Measurements from ENCODE around the gene CARD6.
A peak's percentile ranks its signal among the peaks of the same experiment; 100 is the strongest.
"Not testable (repeated sequence)": the region's sequence is repeated elsewhere in the genome, so short reads cannot be mapped to it uniquely, and the experiment has no call there.

The CARD6 gene, protein sequence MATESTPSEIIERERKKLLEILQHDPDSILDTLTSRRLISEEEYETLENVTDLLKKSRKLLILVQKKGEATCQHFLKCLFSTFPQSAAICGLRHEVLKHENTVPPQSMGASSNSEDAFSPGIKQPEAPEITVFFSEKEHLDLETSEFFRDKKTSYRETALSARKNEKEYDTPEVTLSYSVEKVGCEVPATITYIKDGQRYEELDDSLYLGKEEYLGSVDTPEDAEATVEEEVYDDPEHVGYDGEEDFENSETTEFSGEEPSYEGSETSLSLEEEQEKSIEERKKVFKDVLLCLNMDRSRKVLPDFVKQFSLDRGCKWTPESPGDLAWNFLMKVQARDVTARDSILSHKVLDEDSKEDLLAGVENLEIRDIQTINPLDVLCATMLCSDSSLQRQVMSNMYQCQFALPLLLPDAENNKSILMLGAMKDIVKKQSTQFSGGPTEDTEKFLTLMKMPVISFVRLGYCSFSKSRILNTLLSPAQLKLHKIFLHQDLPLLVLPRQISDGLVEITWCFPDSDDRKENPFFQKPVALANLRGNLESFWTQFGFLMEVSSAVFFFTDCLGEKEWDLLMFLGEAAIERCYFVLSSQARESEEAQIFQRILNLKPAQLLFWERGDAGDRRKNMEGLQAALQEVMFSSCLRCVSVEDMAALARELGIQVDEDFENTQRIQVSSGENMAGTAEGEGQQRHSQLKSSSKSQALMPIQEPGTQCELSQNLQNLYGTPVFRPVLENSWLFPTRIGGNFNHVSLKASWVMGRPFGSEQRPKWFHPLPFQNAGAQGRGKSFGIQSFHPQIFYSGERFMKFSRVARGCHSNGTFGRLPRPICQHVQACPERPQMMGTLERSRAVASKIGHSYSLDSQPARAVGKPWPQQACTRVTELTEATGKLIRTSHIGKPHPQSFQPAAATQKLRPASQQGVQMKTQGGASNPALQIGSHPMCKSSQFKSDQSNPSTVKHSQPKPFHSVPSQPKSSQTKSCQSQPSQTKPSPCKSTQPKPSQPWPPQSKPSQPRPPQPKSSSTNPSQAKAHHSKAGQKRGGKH

GRCh38 chr5:40841068-40841805 lies at the start of gene CARD6:
Gene CARD6, plus strand, starts transcription at chr5:40841367. Its CDS starts 16 bp downstream, at chr5:40841383.
- DNase-seq, result no peak

- DNase-seq, result no peak
These were observed 49.4 kb upstream of the CARD6 start for GRCh38 chr5:40791715-40792139.

GRCh38 chr5:40792691-40793090 lies 48.5 kb upstream of the CARD6 start:
- DNase-seq, result not testable (repeated sequence)

- not testable (repeated sequence) for DNase-seq
These were observed 46.8 kb upstream of the CARD6 start for GRCh38 chr5:40794340-40794739.

- DNase-seq, result not testable (repeated sequence)
These were observed 46.3 kb upstream of the CARD6 start for GRCh38 chr5:40794877-40795276.

DNA sequence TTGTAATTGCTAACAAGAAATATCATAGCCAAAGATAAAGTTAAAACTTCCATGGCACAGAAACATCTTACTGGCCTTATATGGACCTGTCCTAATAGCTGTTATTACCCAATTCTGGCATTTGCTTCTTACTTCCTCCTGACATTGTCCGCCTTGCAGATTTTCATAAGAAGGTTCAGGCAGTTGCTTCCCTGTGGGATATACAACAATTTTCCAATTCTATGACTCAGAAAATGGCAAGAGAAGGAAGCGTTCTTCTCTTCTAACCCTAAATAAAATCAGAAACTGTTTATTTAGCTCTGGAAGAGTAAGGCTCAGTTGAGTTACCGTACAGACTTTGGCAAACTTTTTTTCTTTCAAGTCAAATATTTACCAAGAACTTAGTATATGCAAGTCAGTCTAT lies 44.7 kb upstream of the CARD6 start:
- DNase-seq, result no peak

GRCh38 chr5:40797273-40798011 lies 43.7 kb upstream of the CARD6 start:
- peak; percentile 79 to 84 for DNase-seq

- DNase-seq, result peak; percentile 84 to 86
These were observed 43.0 kb upstream of the CARD6 start, which contains the start of gene PRKAA1 for GRCh38 chr5:40798012-40798800. Gene PRKAA1, minus strand, starts transcription at chr5:40798374. Its CDS starts 185 bp downstream, at chr5:40798189.

DNA sequence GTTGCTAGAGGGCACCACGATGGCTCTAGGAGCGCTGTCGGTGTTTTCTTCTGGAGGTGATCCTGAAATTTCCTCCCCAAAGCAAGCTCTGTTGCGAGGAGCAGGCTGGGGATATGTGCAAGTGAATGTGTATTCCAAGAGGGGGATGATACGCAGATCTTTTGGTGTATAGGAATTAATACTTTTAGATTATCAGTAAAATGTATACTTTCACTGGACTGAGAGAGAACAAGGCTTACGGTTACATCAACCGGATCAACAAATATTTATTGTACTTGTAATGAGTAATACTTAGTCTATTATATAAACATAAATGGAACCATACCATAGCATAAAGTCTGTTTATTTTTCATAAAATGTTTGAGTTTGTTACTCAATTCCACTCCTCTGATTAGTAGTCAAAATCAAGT lies 42.4 kb upstream of the CARD6 start:
- DNase-seq, result no peak

- no peak for DNase-seq
These were observed 41.9 kb upstream of the CARD6 start for GRCh38 chr5:40799258-40799657.

- no peak for DNase-seq
These were observed 39.2 kb upstream of the CARD6 start for GRCh38 chr5:40801771-40802562.

GRCh38 chr5:40812125-40812524 lies 29.0 kb upstream of the CARD6 start:
- no peak for DNase-seq

DNA sequence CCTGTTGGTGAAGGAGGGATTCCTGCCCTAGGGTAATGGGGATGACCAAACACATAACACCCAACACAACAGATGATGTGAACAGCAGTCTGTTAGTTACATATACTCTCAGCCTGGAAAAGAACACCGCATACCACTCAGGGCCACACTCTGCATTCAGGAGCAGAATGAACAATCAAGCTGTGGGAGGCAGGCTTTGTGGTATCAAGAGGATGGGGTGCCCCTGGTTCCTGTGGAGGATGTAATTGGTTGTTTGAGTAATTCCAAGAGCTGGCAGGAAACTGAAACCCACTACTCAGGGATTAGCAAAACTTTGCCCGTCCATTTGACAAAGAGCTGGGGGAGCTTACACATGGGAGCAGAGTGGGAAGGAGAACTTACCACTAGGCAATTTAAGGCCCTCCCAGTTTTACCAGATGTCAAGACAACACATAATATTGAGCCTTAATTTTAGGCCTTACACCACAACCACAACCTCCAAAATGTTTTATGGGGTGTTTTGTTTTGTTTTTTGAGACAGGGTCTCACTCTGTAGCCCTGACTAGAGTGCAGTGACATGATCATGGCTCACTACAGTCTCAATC lies 27.4 kb upstream of the CARD6 start:
- DNase-seq, result peak; percentile 50 to 69

DNA sequence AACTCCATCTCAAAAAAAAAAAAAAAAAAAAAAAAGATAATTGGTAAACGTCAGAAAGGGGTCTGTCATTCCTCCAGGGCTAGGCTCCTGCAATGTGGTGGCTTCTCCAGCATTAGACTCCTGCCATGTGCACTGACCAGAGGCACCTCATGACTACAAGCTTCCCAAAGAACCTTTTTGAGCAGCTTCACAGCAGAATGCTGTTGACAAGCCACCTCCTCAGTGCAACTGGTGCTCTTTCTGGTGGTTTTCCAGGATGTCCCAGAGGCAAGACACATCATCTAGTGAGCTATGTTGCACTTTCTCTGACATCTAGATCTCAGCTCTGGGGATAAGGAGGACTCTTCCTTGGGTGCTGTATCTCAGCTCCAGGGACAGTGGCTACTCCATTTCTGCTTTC lies 17.7 kb upstream of the CARD6 start:
- DNase-seq, result no peak

DNA sequence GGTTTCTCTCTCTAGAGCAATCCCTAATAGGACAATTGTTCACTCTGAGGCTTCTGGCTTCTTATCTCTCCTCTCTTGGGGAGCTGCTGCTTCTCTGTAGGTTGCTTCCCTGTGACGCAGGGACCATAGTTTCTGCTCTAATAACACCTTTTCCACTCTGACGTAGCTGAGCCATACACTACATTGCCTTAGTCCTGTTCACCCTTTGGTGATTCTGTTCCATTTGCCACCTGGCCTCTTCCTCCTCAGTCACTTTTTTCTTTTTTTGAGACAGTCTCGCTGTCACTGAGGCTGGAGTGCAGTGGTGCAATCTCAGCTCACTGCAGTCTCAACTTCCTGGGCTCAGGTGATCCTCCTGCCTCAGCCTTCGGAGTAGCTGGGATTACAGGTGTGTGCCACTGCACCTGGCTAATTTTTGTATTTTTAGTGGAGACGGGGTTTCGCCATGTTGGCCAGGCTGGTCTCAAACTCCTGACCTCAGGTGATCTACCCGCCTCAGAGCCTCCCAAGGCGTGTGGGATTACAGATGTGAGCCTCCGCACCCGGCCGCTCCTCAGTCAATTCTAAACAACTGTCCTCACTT lies 15.6 kb upstream of the CARD6 start:
- DNase-seq, result not testable (repeated sequence)

DNA sequence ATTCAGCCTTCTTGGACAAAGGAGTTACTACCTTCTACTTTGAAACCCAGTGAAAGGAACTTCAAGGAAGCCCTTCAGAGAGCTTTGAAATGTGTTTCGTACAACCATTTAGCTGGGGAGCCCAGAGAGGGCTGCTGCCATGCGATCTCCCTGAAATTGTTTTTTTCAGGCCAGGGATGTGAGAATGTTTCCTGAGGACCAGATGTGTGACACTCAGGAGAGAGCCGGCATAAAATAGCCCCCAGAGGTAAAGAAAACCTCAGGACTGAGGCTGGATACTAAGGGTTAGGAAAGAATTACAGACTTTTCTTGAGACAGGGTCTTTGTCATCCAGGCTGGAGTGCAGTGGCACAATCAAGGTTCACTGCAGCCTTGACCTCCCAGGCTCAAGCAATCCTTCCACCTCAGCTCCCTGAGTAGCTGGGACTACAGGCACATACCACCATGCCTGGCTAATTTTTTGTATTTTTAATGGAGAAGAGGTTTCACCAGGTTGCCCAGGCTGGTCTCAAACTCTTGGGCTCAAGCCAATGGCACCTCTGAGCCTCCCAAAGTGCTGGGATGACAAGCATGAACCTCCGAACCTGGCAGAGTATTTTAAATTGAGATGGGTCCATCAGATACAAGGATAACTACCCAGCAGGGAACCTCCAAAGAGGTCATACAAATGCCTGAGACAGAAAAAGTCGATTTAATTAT lies 14.5 kb upstream of the CARD6 start:
- DNase-seq, result no peak

DNA sequence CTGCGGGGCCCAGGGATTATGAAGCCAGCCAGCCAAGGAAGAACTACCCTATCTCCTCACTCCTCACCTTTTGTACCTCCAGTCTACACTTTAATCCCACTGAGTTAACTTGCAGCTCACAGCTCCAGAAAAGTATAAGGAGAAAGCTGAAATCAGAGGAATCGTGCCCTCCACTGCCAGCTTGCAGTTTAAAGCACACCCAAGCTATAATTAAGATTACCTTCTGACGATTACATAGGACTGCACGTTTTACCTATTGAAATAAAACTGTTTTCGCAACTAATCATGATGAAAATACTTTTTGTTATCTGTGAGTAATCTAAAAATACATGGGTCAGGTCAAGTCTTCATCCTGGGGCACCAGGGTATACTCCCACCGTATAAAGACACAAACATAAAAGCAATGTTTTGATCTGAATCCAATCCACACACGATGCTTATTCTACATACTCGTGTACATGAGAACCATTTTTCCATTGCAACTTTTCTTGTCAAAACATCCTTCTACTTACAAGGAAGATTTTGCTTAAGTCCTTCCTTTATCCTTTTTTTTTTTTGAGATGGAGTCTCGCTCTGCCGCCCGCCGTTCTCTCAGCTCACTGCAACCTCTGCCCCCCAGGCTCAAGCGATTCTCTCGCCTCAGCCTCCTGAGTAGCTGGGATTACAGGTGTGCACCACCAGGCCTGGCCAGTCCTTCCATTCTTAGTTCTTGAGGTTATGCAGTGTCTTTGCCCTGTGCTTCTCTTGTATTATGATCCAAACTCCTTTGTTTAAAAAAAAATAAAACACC lies 13.8 kb upstream of the CARD6 start:
- DNase-seq, result no peak
